Panc1 (cell line): Measurements from ENCODE around the gene GRID1. TPM values are rescaled to one million over a fixed set of nuclear protein-coding genes. Genes with fewer than 3 reads are reported as not detected.

Source experiments
- ATAC-seq: fragments of 200-7000 bp; cut with Tn5 transposase; 2 replicates; pipeline ENCODE4 v1.9.1; 2020; ENCODE audit warnings: mild to moderate bottlenecking, moderate library complexity
- BruUV-seq: library from RNA; stranded (reverse); fragments of 400-500 nt; replicated peaks from 2 replicates; lab custom pipeline; 2021; lab: Mats Ljungman, UMichigan
- CTCF ChIA-PET: fragments of 300-600 bp; sonication (Branson Sonifier 250); formaldehyde crosslinking; loops from one replicate; lab custom pipeline; 2022; ENCODE audit warnings: antibody characterized with exemption; lab: Charles Lee
- POLR2A ChIA-PET: fragments of 300-600 bp; sonication (Branson Sonifier 250); formaldehyde crosslinking; loops from one replicate; lab custom pipeline; 2022; ENCODE audit warnings: antibody characterized with exemption; lab: Charles Lee
- DNase-seq: peaks from one replicate; pipeline ENCODE4 v3.0.0-alpha.2; 2010; ENCODE audit warnings: low read depth, low spot score
- H3K27ac ChIP-seq: 2 replicates; pipeline ENCODE4 v1.5.1; 2011; ENCODE audit warnings: mild to moderate bottlenecking, low read length, inconsistent platforms
- H3K27me3 ChIP-seq: fragments of 200-500 bp; sonication (Bioruptor generic); 2 replicates; pipeline ENCODE4 v1.6.0; 2014; ENCODE audit warnings: low read length, inconsistent platforms; ENCODE audit not compliant: control insufficient read depth, insufficient read depth
- H3K36me3 ChIP-seq: fragments of 200-500 bp; sonication (Bioruptor generic); 2 replicates; pipeline ENCODE4 v1.5.1; 2014; ENCODE audit warnings: inconsistent platforms, mild to moderate bottlenecking, low read length, moderate library complexity; ENCODE audit not compliant: control insufficient read depth, insufficient read depth
- H3K4me1 ChIP-seq: 2 replicates; pipeline ENCODE4 v1.5.1; 2011; ENCODE audit warnings: inconsistent platforms, mild to moderate bottlenecking, low read length, moderate library complexity; ENCODE audit not compliant: control insufficient read depth, insufficient read depth
- H3K4me3 ChIP-seq, 2 experiments: 2 replicates each; pipeline ENCODE4 v1.5.1; 2011 to 2012; ENCODE audit warnings: low read depth in 2 of 2, low read length in 2 of 2, mild to moderate bottlenecking in 2 of 2, inconsistent platforms in 1 of 2, moderate library complexity in 1 of 2
- H3K9me3 ChIP-seq: fragments of 200-500 bp; sonication (Bioruptor generic); 2 replicates; pipeline ENCODE4 v1.5.1; 2014; ENCODE audit warnings: low read depth, mild to moderate bottlenecking, inconsistent platforms, low read length, moderate library complexity; ENCODE audit not compliant: control insufficient read depth, insufficient read depth
- CTCF ChIP-seq: fragments of 450-650 bp; IDR thresholded peaks from 2 replicates; pipeline ENCODE4 v1.5.1; 2017; ENCODE audit warnings: mild to moderate bottlenecking
- POLR2AphosphoS5 ChIP-seq: IDR thresholded peaks from 2 replicates; pipeline ENCODE4 v1.6.1; 2012; ENCODE audit warnings: mild to moderate bottlenecking, low read depth, low read length, moderate library complexity
- REST ChIP-seq, 2 experiments: IDR thresholded peaks; 2 replicates each; pipeline ENCODE4 v1.6.1; 2011 to 2012; ENCODE audit warnings: low read depth in 2 of 2, control low read depth in 1 of 2, low read length in 1 of 2, mild to moderate bottlenecking in 1 of 2, moderate library complexity in 1 of 2; ENCODE audit not compliant: insufficient read depth in 1 of 2
- SIN3A ChIP-seq: IDR thresholded peaks from 2 replicates; pipeline ENCODE4 v1.6.1; 2012; ENCODE audit warnings: low read depth, mild to moderate bottlenecking, low read length, moderate library complexity, borderline replicate concordance; ENCODE audit not compliant: insufficient read depth
- TCF7L2 ChIP-seq: IDR thresholded peaks from 2 replicates; pipeline ENCODE4 v1.6.1; 2011; ENCODE audit warnings: mild to moderate bottlenecking, low read depth, low read length, inconsistent platforms
- in situ Hi-C: cut with HindIII; loops from 2 replicates; pipeline ENCODE4 v1.10.0; 2016; ENCODE audit warnings: low sequenced_read_pairs, low pct_unique_long_range_greater_than_20kb
- intact Hi-C: fragments of 100-400 bp; cut with micrococcal nuclease; formaldehyde crosslinking; loops from one replicate; pipeline ENCODE4 v1.10.0; 2022; ENCODE audit not compliant: unreplicated experiment
- total RNA-seq: library from RNA; stranded (reverse); gene quantifications from one replicate; pipeline ENCODE4 v1.2.1, GENCODE V29; 2021; ENCODE audit not compliant: unreplicated experiment

The GRID1 gene
- total RNA-seq, 1 experiment from 2014 or later, result 2.3 TPM

GRCh38 chr10:86041116-86041515, 325.5 kb downstream of the GRID1 start:
- ATAC-seq, result no peak

GRCh38 chr10:86038371-86038770, 328.2 kb downstream of the GRID1 start:
- ChIA-PET CTCF (no interaction called here), POLR2A (no interaction called here)
- Histone ChIP-seq H3K27ac (no peak overlapping the region), H3K36me3 (no peaks in the 10 kb centered on the region), H3K27me3 (no peaks in the 10 kb centered on the region), H3K4me1 (no peaks in the 10 kb centered on the region), H3K4me3 (no peak overlapping the region), H3K9me3 (no peaks in the 10 kb centered on the region)
- no TSS peak for BruUV-seq
- intact Hi-C loops, result no loop called here
- ATAC-seq (no peak), DNase-seq (no peak)
- TF ChIP-seq CTCF (no peak), REST (IDR thresholded peaks at IDR 0.05; ENCODE audit: insufficient read depth in 1 of 2, low read depth in 2 of 2, low read length in 1 of 2) (no peak), TCF7L2 (no peak), POLR2AphosphoS5 (no peak), SIN3A (no peak)
- in situ Hi-C loops, result no loop called here

More at GRCh38 chr10:86041116-86041515, 325.5 kb downstream of the GRID1 start:
- in situ Hi-C loops, result no loop called here
- ChIA-PET POLR2A (no interaction called here), CTCF (no interaction called here)
- no peaks in the 10 kb centered on the region for H3K4me1 ChIP-seq
- no peaks in the 10 kb centered on the region for H3K36me3 ChIP-seq
- no peak for TF ChIP-seq CTCF
- TF ChIP-seq SIN3A, result no peak
- no peak for TF ChIP-seq TCF7L2
- no peak for TF ChIP-seq REST (IDR thresholded peaks at IDR 0.05; ENCODE audit: insufficient read depth in 1 of 2, low read depth in 2 of 2, low read length in 1 of 2)
- no peak for TF ChIP-seq POLR2AphosphoS5
- intact Hi-C loops, result no loop called here
- no peak overlapping the region for H3K4me3 ChIP-seq
- no peak for DNase-seq
- H3K27me3 ChIP-seq, result no peaks in the 10 kb centered on the region
- no peak overlapping the region for H3K27ac ChIP-seq
- BruUV-seq, result no TSS peak
- H3K9me3 ChIP-seq, result no peaks in the 10 kb centered on the region
